Measurements from ENCODE around the gene PLA2G4D. TPM values are rescaled to one million over a fixed set of nuclear protein-coding genes. Genes with fewer than 3 reads are reported as not detected.

The PLA2G4D gene
- polyA plus RNA-seq, 2 of the 4 experiments (the other 2 are of a cell fraction) = not detected

- Histone ChIP-seq H3K27ac (no peak overlapping the region), H3K4me3 (no peak overlapping the region), H3K9me3 (no peaks in the 10 kb centered on the region), H3K4me1 (no peaks in the 10 kb centered on the region), H3K4me2 (no peak overlapping the region)
- ATAC-seq (no peak), FAIRE-seq (no peak), DNase-seq (ENCODE audit: low read depth in 1 of 2, low spot score in 1 of 2) (no peak)
- WGBS (ENCODE audit: missing lambda C conversion rate) = 51% methylated on average over 5 of the region's 5 CpGs
- TF ChIP-seq KDM1A (IDR thresholded peaks at IDR 0.05; ENCODE audit: low read depth) = no peak
- no peak for TF ChIP-seq CBX8 (IDR thresholded peaks at IDR 0.05)
- no peak for TF ChIP-seq POLR2A (IDR thresholded peaks at IDR 0.05; ENCODE audit: low read length)
- no peak for TF ChIP-seq NFE2L2 (conservative IDR thresholded peaks at IDR 0.05; ENCODE audit: low read length)
- TF ChIP-seq NR3C1 (IDR thresholded peaks at IDR 0.05) = no peak
- TF ChIP-seq HOXB13 (CRISPR knock-in tag; IDR thresholded peaks at IDR 0.05; ENCODE audit: low read depth) = no peak
- no peak for TF ChIP-seq SMC3 (IDR thresholded peaks at IDR 0.05)
- TF ChIP-seq RFX5 (IDR thresholded peaks at IDR 0.05) = no peak
- TF ChIP-seq ZFP36 (IDR thresholded peaks at IDR 0.05; ENCODE audit: borderline replicate concordance, partially characterized antibody) = no peak
- TF ChIP-seq HEYL (CRISPR knock-in tag; IDR thresholded peaks at IDR 0.05) = no peak
- TF ChIP-seq RCOR1 (IDR thresholded peaks at IDR 0.05; ENCODE audit: low read depth, low read length) = no peak
- TF ChIP-seq, protein P1, sequence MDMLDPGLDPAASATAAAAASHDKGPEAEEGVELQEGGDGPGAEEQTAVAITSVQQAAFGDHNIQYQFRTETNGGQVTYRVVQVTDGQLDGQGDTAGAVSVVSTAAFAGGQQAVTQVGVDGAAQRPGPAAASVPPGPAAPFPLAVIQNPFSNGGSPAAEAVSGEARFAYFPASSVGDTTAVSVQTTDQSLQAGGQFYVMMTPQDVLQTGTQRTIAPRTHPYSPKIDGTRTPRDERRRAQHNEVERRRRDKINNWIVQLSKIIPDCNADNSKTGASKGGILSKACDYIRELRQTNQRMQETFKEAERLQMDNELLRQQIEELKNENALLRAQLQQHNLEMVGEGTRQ (IDR thresholded peaks at IDR 0.05) = no peak
- TF ChIP-seq BCL3 (IDR thresholded peaks at IDR 0.05) = no peak
- no peak for TF ChIP-seq BHLHE40 (IDR thresholded peaks at IDR 0.05; ENCODE audit: low read depth, low read length)
- TF ChIP-seq E2F6 (IDR thresholded peaks at IDR 0.05; ENCODE audit: borderline replicate concordance, low read depth) = no peak
- TF ChIP-seq REST (IDR thresholded peaks at IDR 0.05) = no peak
- no peak for TF ChIP-seq SREBF2 (IDR thresholded peaks at IDR 0.05)
- TF ChIP-seq KDM5A (IDR thresholded peaks at IDR 0.05) = no peak
- TF ChIP-seq HDAC2 (IDR thresholded peaks at IDR 0.05) = no peak
- CTCF ChIA-PET = interaction anchor here (0.9 to 14.7 kb wide), 16 partner anchors 9 to 224 kb away, joined by 3 to 247 read pairs (median 8); partner anchors contain the start of genes EHD4 and PLA2G4D
- POLR2A ChIA-PET = no interaction called here
Measured at GRCh38 chr15:42085236-42085605, 9.1 kb downstream of the PLA2G4D start.

- 72% methylated on average over 5 of the region's 29 CpGs for WGBS (ENCODE audit: missing lambda C conversion rate)
- DNase-seq (ENCODE audit: low read depth in 1 of 2, low spot score in 1 of 2) = peak; percentile 52 to 66
- no peak for FAIRE-seq
- ChIA-PET CTCF (interaction anchor here (0.6 to 14.7 kb wide), 44 partner anchors 9 to 402 kb away, joined by 3 to 247 read pairs (median 4); partner anchors contain the start of genes EHD4 and PLA2G4D), POLR2A (no interaction called here)
- Histone ChIP-seq H3K27ac (0 out of 6 replicates have a peak overlapping the region, but pooled peaks of 1 of the 2 experiments have one; percentile 28), H3K4me2 (peak overlapping the region; percentile 47), H3K4me1 (no peaks in the 10 kb centered on the region), H3K9me3 (no peaks in the 10 kb centered on the region), H3K4me3 (no peak overlapping the region)
- ATAC-seq = peak; percentile 86 to 96
- TF ChIP-seq, protein P2, sequence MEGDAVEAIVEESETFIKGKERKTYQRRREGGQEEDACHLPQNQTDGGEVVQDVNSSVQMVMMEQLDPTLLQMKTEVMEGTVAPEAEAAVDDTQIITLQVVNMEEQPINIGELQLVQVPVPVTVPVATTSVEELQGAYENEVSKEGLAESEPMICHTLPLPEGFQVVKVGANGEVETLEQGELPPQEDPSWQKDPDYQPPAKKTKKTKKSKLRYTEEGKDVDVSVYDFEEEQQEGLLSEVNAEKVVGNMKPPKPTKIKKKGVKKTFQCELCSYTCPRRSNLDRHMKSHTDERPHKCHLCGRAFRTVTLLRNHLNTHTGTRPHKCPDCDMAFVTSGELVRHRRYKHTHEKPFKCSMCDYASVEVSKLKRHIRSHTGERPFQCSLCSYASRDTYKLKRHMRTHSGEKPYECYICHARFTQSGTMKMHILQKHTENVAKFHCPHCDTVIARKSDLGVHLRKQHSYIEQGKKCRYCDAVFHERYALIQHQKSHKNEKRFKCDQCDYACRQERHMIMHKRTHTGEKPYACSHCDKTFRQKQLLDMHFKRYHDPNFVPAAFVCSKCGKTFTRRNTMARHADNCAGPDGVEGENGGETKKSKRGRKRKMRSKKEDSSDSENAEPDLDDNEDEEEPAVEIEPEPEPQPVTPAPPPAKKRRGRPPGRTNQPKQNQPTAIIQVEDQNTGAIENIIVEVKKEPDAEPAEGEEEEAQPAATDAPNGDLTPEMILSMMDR (IDR thresholded peaks at IDR 0.05) = peak; percentile 67
- no peak for TF ChIP-seq TFCP2L1 (CRISPR knock-in tag; IDR thresholded peaks at IDR 0.05)
- peak; percentile 64 to 78 for TF ChIP-seq RAD21 (conservative IDR thresholded peaks at IDR 0.05 in 1 of 2, IDR thresholded peaks at IDR 0.05 in 1 of 2)
- no peak for TF ChIP-seq ZFP36 (IDR thresholded peaks at IDR 0.05; ENCODE audit: borderline replicate concordance, partially characterized antibody)
- no peak for TF ChIP-seq PBX3 (IDR thresholded peaks at IDR 0.05)
- no peak for TF ChIP-seq FOXS1 (CRISPR knock-in tag; IDR thresholded peaks at IDR 0.05)
- no peak for TF ChIP-seq CHD2 (IDR thresholded peaks at IDR 0.05; ENCODE audit: low read length, partially characterized antibody)
- TF ChIP-seq KDM1A (IDR thresholded peaks at IDR 0.05; ENCODE audit: low read depth) = no peak
- TF ChIP-seq BHLHE40 (IDR thresholded peaks at IDR 0.05; ENCODE audit: low read depth, low read length) = no peak
- TF ChIP-seq SMC3 (IDR thresholded peaks at IDR 0.05) = peak; percentile 76
- TF ChIP-seq, protein P1 (IDR thresholded peaks at IDR 0.05) = no peak
- no peak for TF ChIP-seq CEBPB (IDR thresholded peaks at IDR 0.05)
- TF ChIP-seq HDAC2 (IDR thresholded peaks at IDR 0.05) = no peak
- no peak for TF ChIP-seq RARB (CRISPR knock-in tag; IDR thresholded peaks at IDR 0.05)
Measured at GRCh38 chr15:42084465-42085235, 9.7 kb downstream of the PLA2G4D start.

Measured in A549 (cell line).